HL-60 (cell line): ENCODE data around the gene NDUFS5.

Experiments
- CTCF ChIP-seq: IDR thresholded peaks from one replicate; pipeline ENCODE4 v1.5.1; 2011; ENCODE audit warnings: low read length, control low read depth, inconsistent platforms; ENCODE audit not compliant: insufficient read depth
- GABPA ChIP-seq: IDR thresholded peaks from 2 replicates; pipeline ENCODE4 v1.6.1; 2012; ENCODE audit warnings: low read depth
- POLR2AphosphoS5 ChIP-seq: IDR thresholded peaks from 2 replicates; pipeline ENCODE4 v1.6.1; 2012; ENCODE audit warnings: low read depth
- REST ChIP-seq: IDR thresholded peaks from 2 replicates; pipeline ENCODE4 v1.6.1; 2012; ENCODE audit warnings: low read depth; ENCODE audit not compliant: insufficient replicate concordance
- SPI1 ChIP-seq: IDR thresholded peaks from 2 replicates; pipeline ENCODE4 v1.6.1; 2012; ENCODE audit warnings: low read depth, mild to moderate bottlenecking, borderline replicate concordance

- TF ChIP-seq CTCF (no peak), POLR2AphosphoS5 (no peak), REST (no peak), SPI1 (no peak), GABPA (no peak)
Measured at GRCh38 chr1:38997901-38998190, 28.3 kb upstream of the NDUFS5 start.
